CD4-positive, alpha-beta memory T cell (primary cell): ENCODE data around the gene PTMS. TPM values are rescaled to one million over a fixed set of nuclear protein-coding genes. Genes with fewer than 3 reads are reported as not detected.

Experiments
- CTCF ChIA-PET: fragments of 350-600 bp; sonication (Branson Sonifier 250); formaldehyde crosslinking; loops from one replicate; lab custom pipeline; 2021; ENCODE audit warnings: inconsistent platforms; ENCODE audit not compliant: partially characterized antibody; lab: Charles Lee
- POLR2A ChIA-PET: fragments of 350-600 bp; sonication (Branson Sonifier 250); formaldehyde crosslinking; loops from one replicate; lab custom pipeline; 2021; ENCODE audit not compliant: partially characterized antibody; lab: Charles Lee
- DNase-seq, 5 donors: peaks; one replicate each; pipeline versions ENCODE4 v3.0.0 to v3.0.0-alpha.2; 2020 to 2022; ENCODE audit warnings: mixed read lengths in 1 of 5
- H3K27ac ChIP-seq: one replicate; pipeline ENCODE4 v1.7.0; 2013; ENCODE audit warnings: low read depth, low read length
- H3K27me3 ChIP-seq: 2 replicates; pipeline ENCODE4 v1.7.0; 2013; ENCODE audit warnings: mild to moderate bottlenecking, low read length, moderate library complexity; ENCODE audit not compliant: insufficient read depth
- H3K36me3 ChIP-seq: 2 replicates; pipeline ENCODE4 v1.7.0; 2013; ENCODE audit warnings: mild to moderate bottlenecking, low read length, moderate library complexity; ENCODE audit not compliant: insufficient read depth
- H3K4me1 ChIP-seq: 2 replicates; pipeline ENCODE4 v1.7.0; 2013; ENCODE audit warnings: mild to moderate bottlenecking, low read length, moderate library complexity; ENCODE audit not compliant: insufficient read depth
- H3K4me3 ChIP-seq, 2 donors: one replicate each; pipeline ENCODE4 v1.7.0; 2013; ENCODE audit warnings: low read length in 2 of 2, mild to moderate bottlenecking in 1 of 2
- H3K9me3 ChIP-seq, 2 donors: one replicate each; pipeline ENCODE4 v1.7.0; 2013; ENCODE audit warnings: low read length in 2 of 2, control low read depth in 1 of 2; ENCODE audit not compliant: control insufficient read depth in 1 of 2
- H3K27ac Mint-ChIP-seq, 7 donors: one replicate each; pipeline ENCODE4 v1.8.0; 2020 to 2021; ENCODE audit warnings: mixed read lengths in 7 of 7, mild to moderate bottlenecking in 6 of 7, inconsistent platforms in 3 of 7, moderate library complexity in 3 of 7
- H3K27me3 Mint-ChIP-seq, 2 donors: one replicate each; pipeline ENCODE4 v1.8.0; 2020 to 2021; ENCODE audit warnings: mixed read lengths in 2 of 2
- H3K36me3 Mint-ChIP-seq, 2 donors: one replicate each; pipeline ENCODE4 v1.8.0; 2020 to 2021; ENCODE audit warnings: mixed read lengths in 2 of 2, inconsistent platforms in 1 of 2, mild to moderate bottlenecking in 1 of 2
- H3K4me1 Mint-ChIP-seq, 4 donors: one replicate each; pipeline ENCODE4 v1.8.0; 2020 to 2021; ENCODE audit warnings: mixed read lengths in 4 of 4, mild to moderate bottlenecking in 1 of 4
- H3K4me3 Mint-ChIP-seq, 8 donors: one replicate each; pipeline ENCODE4 v1.8.0; 2020 to 2021; ENCODE audit warnings: mixed read lengths in 8 of 8, mild to moderate bottlenecking in 7 of 8, moderate library complexity in 6 of 8, inconsistent platforms in 3 of 8
- H3K9me3 Mint-ChIP-seq, 8 donors: one replicate each; pipeline ENCODE4 v1.8.0; 2020 to 2021; ENCODE audit warnings: mixed read lengths in 8 of 8, mild to moderate bottlenecking in 5 of 8, inconsistent platforms in 3 of 8, moderate library complexity in 1 of 8
- intact Hi-C: fragments of 100-400 bp; cut with micrococcal nuclease; formaldehyde crosslinking; loops from one replicate; pipeline ENCODE4 v1.15.1; 2023
- polyA plus RNA-seq, 2 donors: library from polyadenylated mRNA; unstranded; fragments of 300-500 nt; fragmentation: Illumina TruSeq; gene quantifications; one replicate each; pipeline ENCODE4 v1.2.3, GENCODE V29; 2021
- total RNA-seq, 2 experiments: library from RNA; stranded (reverse); gene quantifications; one replicate each; pipeline ENCODE4 v1.2.3, GENCODE V29; 2021

PTMS gene, protein sequence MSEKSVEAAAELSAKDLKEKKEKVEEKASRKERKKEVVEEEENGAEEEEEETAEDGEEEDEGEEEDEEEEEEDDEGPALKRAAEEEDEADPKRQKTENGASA
- total RNA-seq (1 to 10 TPM; 2.0 to 2.9 TPM), polyA plus RNA-seq (1 to 10 TPM; 1.3 to 3.6 TPM)

GRCh38 chr12:6765634-6766581, at the start of gene PTMS:
PTMS (plus strand) TSS chr12:6766363; CDS start chr12:6766706, 343 bp downstream.
- H3K27me3 ChIP-seq: peaks cover 15% of the 10 kb centered on the region

DNA sequence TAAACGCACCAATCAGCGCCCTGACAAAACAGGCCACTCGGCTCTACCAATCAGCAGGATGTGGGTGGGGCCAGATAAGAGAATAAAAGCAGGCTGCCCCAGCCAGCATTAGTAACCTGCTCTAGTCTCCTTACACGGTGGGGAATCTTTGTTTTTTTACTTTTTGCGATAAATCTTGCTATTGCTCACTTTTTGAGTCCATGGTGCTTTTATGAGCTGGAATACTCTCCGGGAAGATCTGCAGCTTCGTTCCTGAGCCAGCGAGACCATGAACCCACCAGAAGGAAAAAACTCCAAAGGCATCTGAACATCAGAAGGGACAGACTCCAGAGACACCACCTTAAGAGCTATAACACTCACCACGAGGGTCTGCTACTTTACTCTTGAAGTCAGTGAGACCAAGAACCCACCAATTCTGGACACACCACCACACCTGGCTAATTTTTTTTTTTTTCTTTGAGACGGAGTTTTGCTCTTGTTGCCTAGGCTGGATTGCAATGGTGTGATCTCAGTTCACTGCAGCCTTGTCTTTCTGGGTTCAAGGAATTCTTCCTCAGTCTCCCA, 49.2 kb upstream of the PTMS start:
- Mint-ChIP-seq H3K27ac (no peak overlapping the region), H3K4me3 (no peak overlapping the region), H3K36me3 (no peaks in the 10 kb centered on the region), H3K4me1 (no peaks in the 10 kb centered on the region), H3K27me3 (peaks cover 4 to 6% of the 10 kb centered on the region in 2 donors), H3K9me3 (no peaks in the 10 kb centered on the region)
- Histone ChIP-seq H3K9me3 (no peaks in the 10 kb centered on the region), H3K36me3 (no peaks in the 10 kb centered on the region), H3K4me3 (no peak overlapping the region), H3K4me1 (no peaks in the 10 kb centered on the region), H3K27ac (no peak overlapping the region), H3K27me3 (no peaks in the 10 kb centered on the region)
- intact Hi-C loops: no loop called here
- no peak for DNase-seq
- POLR2A ChIA-PET: no interaction called here
- CTCF ChIA-PET: no interaction called here

More at GRCh38 chr12:6765634-6766581, at the start of gene PTMS:
- no peaks in the 10 kb centered on the region for H3K36me3 ChIP-seq
- no peaks in the 10 kb centered on the region for H3K9me3 ChIP-seq
- intact Hi-C loops: loop anchor here (1.0 to 2.0 kb wide), 2 partner anchors 13 to 27 kb away; partner anchors contain the start of gene MLF2
- H3K4me3 Mint-ChIP-seq: peak within 1 kb of the TSS; percentile 85 to 90 (median 88)
- DNase-seq: no peak
- peak within 1 kb of the TSS in 1 of 2 donors; percentile 52 for H3K4me3 ChIP-seq
- peaks cover 0 to 2% (median 0%) of the 10 kb centered on the region in 8 donors for H3K9me3 Mint-ChIP-seq
- peaks cover 16 to 43% (median 29%) of the 10 kb centered on the region in 4 donors for H3K4me1 Mint-ChIP-seq
- POLR2A ChIA-PET: interaction anchor here (0.9 to 4.1 kb wide), 16 partner anchors 8 to 198 kb away, joined by 3 to 44 read pairs (median 6); partner anchors contain the start of genes C12orf57, CD4, CDCA3 and MLF2
- no peak within 1 kb of the TSS for H3K27ac ChIP-seq
- CTCF ChIA-PET: interaction anchor here (0.6 to 23.3 kb wide), 28 partner anchors 8 to 295 kb away, joined by 3 to 343 read pairs (median 5); partner anchors contain the start of genes CD4, CDCA3, COPS7A and GPR162
- peaks cover 0 to 1% of the 10 kb centered on the region in 2 donors for H3K36me3 Mint-ChIP-seq
- peaks cover 28% of the 10 kb centered on the region for H3K4me1 ChIP-seq
- H3K27ac Mint-ChIP-seq: peak within 1 kb of the TSS; percentile 7 to 86 (median 82)
- peaks cover 16 to 29% of the 10 kb centered on the region in 2 donors for H3K27me3 Mint-ChIP-seq

- H3K4me3 Mint-ChIP-seq: peak overlapping the region in 2 of 8 donors; percentile 21 to 59
- peaks cover 15 to 31% (median 22%) of the 10 kb centered on the region in 4 donors for H3K4me1 Mint-ChIP-seq
- Histone ChIP-seq H3K9me3 (no peaks in the 10 kb centered on the region), H3K4me3 (no peak overlapping the region), H3K27ac (no peak overlapping the region), H3K4me1 (peaks cover 21% of the 10 kb centered on the region), H3K36me3 (peaks cover 4% of the 10 kb centered on the region), H3K27me3 (no peaks in the 10 kb centered on the region)
- H3K27me3 Mint-ChIP-seq: no peaks in the 10 kb centered on the region
- ChIA-PET CTCF (interaction anchor here (0.6 to 3.9 kb wide), 10 partner anchors 31 to 154 kb away, joined by 3 to 32 read pairs (median 4); partner anchors contain the start of genes MLF2, NOP2, SPSB2 and ZNF384), POLR2A (interaction anchor here (1.1 to 4.5 kb wide), 23 partner anchors 12 to 252 kb away, joined by 3 to 158 read pairs (median 9); partner anchors contain the start of genes C12orf57, CD4, CDCA3 and GAPDH)
- DNase-seq: no peak
- H3K9me3 Mint-ChIP-seq: no peaks in the 10 kb centered on the region
- intact Hi-C loops: no loop called here
- H3K36me3 Mint-ChIP-seq: peaks cover 8 to 14% of the 10 kb centered on the region in 2 donors
- peak overlapping the region in 5 of 7 donors; percentile 70 to 99 (median 92) for H3K27ac Mint-ChIP-seq
Observed at GRCh38 chr12:6722863-6723262, 43.3 kb upstream of the PTMS start.

- no peaks in the 10 kb centered on the region for H3K27me3 ChIP-seq
- peak; percentile 93 to 97 (median 96) for DNase-seq
- peak within 1 kb of the TSS; percentile 88 to 98 (median 94) for H3K4me3 Mint-ChIP-seq
- POLR2A ChIA-PET: interaction anchor here (0.6 to 4.5 kb wide), 45 partner anchors 9 to 294 kb away, joined by 3 to 158 read pairs (median 4); partner anchors contain the start of genes C12orf57, CD4, CDCA3 and GAPDH
- peaks cover 13% of the 10 kb centered on the region for H3K36me3 ChIP-seq
- CTCF ChIA-PET: interaction anchor here (0.5 to 3.9 kb wide), 20 partner anchors 9 to 214 kb away, joined by 3 to 32 read pairs (median 4); partner anchors contain the start of genes MLF2, NOP2, P3H3 and ZNF384
- intact Hi-C loops: loop anchor here (1.0 kb wide), 4 partner anchors 29 to 127 kb away; partner anchors contain the start of genes CDCA3, ING4, MLF2 and ZNF384
- H3K9me3 Mint-ChIP-seq: no peaks in the 10 kb centered on the region
- peak within 1 kb of the TSS; percentile 68 for H3K27ac ChIP-seq
- H3K4me1 Mint-ChIP-seq: peaks cover 15 to 31% (median 22%) of the 10 kb centered on the region in 4 donors
- peak within 1 kb of the TSS; percentile 92 to 99 (median 98) for H3K27ac Mint-ChIP-seq
- H3K27me3 Mint-ChIP-seq: no peaks in the 10 kb centered on the region
- H3K36me3 Mint-ChIP-seq: peaks cover 15 to 21% of the 10 kb centered on the region in 2 donors
- peaks cover 21% of the 10 kb centered on the region for H3K4me1 ChIP-seq
- peak within 1 kb of the TSS; percentile 40 to 64 for H3K4me3 ChIP-seq
- no peaks in the 10 kb centered on the region for H3K9me3 ChIP-seq
Observed at GRCh38 chr12:6723607-6724408, 42.4 kb upstream of the PTMS start, which contains the start of gene COPS7A. COPS7A (plus strand) TSS chr12:6724046; CDS start chr12:6724657, 611 bp downstream.

DNA sequence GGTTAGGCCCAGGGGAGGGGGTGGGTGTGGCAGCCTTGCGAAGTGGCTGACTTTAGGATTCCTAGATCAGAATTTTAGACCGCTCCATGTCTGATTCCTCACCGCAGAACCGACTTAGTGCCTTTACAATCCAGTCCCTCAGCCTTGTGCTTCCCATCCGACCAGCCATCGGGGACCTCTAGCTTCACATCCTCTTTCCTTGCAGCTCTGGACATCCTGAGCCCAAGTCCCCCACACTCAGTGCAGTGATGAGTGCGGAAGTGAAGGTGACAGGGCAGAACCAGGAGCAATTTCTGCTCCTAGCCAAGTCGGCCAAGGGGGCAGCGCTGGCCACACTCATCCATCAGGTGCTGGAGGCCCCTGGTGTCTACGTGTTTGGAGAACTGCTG, 41.8 kb upstream of the PTMS start:
- no peak for DNase-seq
- peak overlapping the region; percentile 68 for H3K27ac ChIP-seq
- Mint-ChIP-seq H3K9me3 (no peaks in the 10 kb centered on the region), H3K27me3 (no peaks in the 10 kb centered on the region), H3K27ac (peak overlapping the region; percentile 92 to 99 (median 98)), H3K4me1 (peaks cover 15 to 31% (median 22%) of the 10 kb centered on the region in 4 donors), H3K36me3 (peaks cover 20 to 27% of the 10 kb centered on the region in 2 donors), H3K4me3 (peak overlapping the region; percentile 88 to 98 (median 94))
- H3K27me3 ChIP-seq: no peaks in the 10 kb centered on the region
- intact Hi-C loops: loop anchor here (1.0 kb wide), 4 partner anchors 29 to 127 kb away; partner anchors contain the start of genes CDCA3, ING4, MLF2 and ZNF384
- H3K36me3 ChIP-seq: peaks cover 19% of the 10 kb centered on the region
- CTCF ChIA-PET: interaction anchor here (0.9 to 3.9 kb wide), 16 partner anchors 10 to 213 kb away, joined by 3 to 32 read pairs (median 4); partner anchors contain the start of genes MLF2, P3H3 and ZNF384
- H3K4me3 ChIP-seq: peak overlapping the region; percentile 40 to 64
- no peaks in the 10 kb centered on the region for H3K9me3 ChIP-seq
- POLR2A ChIA-PET: interaction anchor here (0.7 to 4.5 kb wide), 37 partner anchors 8 to 294 kb away, joined by 3 to 158 read pairs (median 5); partner anchors contain the start of genes CD4, CDCA3, GAPDH and GPR162
- peaks cover 21% of the 10 kb centered on the region for H3K4me1 ChIP-seq
